Activated T-cell treated with anti-CD3 and anti-CD28 coated beads, Interleukin-2, amount 50 U/mL, for 4 hours (primary cell): ENCODE data around the gene QSOX1. TPM values are rescaled to one million over a fixed set of nuclear protein-coding genes. Genes with fewer than 3 reads are reported as not detected.

ENCODE experiments used
- total RNA-seq, 3 donors: library from RNA; stranded (reverse); gene quantifications; one replicate each; pipeline ENCODE4 v1.2.1, GENCODE V29; 2021

QSOX1 gene
- total RNA-seq, 3 donors from 2014 or later = 34.3 to 38.5 (median 38.1) TPM

Other genes with a start within 250 kb of the QSOX1 start
- gene CEP350, start 200.1 kb upstream of the QSOX1 start, total RNA-seq = 10 to 100 TPM; 25.2 to 28.3 (median 28.1) TPM
- gene LHX4, start 75.4 kb downstream of the QSOX1 start, total RNA-seq = under 1 TPM in 1 of 3 donors, not detected in 2; 0.03 TPM